Activated CD8-positive, alpha-beta memory T cell treated with anti-CD3 and anti-CD28 coated beads for 36 hours (primary cell): Measurements from ENCODE around the gene ENDOV. TPM values are rescaled to one million over a fixed set of nuclear protein-coding genes. Genes with fewer than 3 reads are reported as not detected.

Experiments
- CTCF ChIA-PET: fragments of 350-600 bp; sonication (Branson Sonifier 250); formaldehyde crosslinking; loops from one replicate; lab custom pipeline; 2021; ENCODE audit warnings: antibody characterized with exemption; lab: Charles Lee
- POLR2A ChIA-PET: fragments of 350-600 bp; sonication (Branson Sonifier 250); formaldehyde crosslinking; loops from one replicate; lab custom pipeline; 2021; ENCODE audit warnings: antibody characterized with exemption; lab: Charles Lee
- total RNA-seq, 2 experiments: library from RNA; stranded (reverse); gene quantifications; one replicate each; pipeline ENCODE4 v1.2.3, GENCODE V29; 2021

Gene ENDOV
- total RNA-seq, 2 experiments from 2014 or later, result 11.9 to 15.2 TPM

GRCh38 chr17:80482555-80483308 lies 67.8 kb downstream of the ENDOV start:
- ChIA-PET CTCF (no interaction called here), POLR2A (no interaction called here)

- ChIA-PET CTCF (no interaction called here), POLR2A (no interaction called here)
Measured at GRCh38 chr17:80485846-80486245, 70.9 kb downstream of the ENDOV start.

- CTCF ChIA-PET, result no interaction called here
Measured at GRCh38 chr17:80486692-80487091, 71.7 kb downstream of the ENDOV start.

GRCh38 chr17:80487511-80487910 lies 72.5 kb downstream of the ENDOV start:
- ChIA-PET POLR2A (no interaction called here), CTCF (no interaction called here)

More at GRCh38 chr17:80486692-80487091, 71.7 kb downstream of the ENDOV start:
- POLR2A ChIA-PET, result no interaction called here

Other genes with a start within 250 kb of the ENDOV start
- gene CARD14, start 245.1 kb upstream of the ENDOV start, total RNA-seq, result not detected
- 10 to 100 TPM; 11.3 to 12.2 TPM for gene SGSH, start 194.8 kb upstream of the ENDOV start, total RNA-seq
- gene SLC26A11, start 194.7 kb upstream of the ENDOV start, total RNA-seq, result 1 to 10 TPM; 4.9 to 7.1 TPM
- gene RNF213, start 154.3 kb upstream of the ENDOV start, total RNA-seq, result 100 to 1,000 TPM; 152 TPM
- under 1 TPM; 0.48 to 0.51 TPM for gene NPTX1, start 61.4 kb downstream of the ENDOV start, total RNA-seq
- 10 to 100 TPM; 60.0 to 67.2 TPM for gene RPTOR, start 129.7 kb downstream of the ENDOV start, total RNA-seq